ENCODE results near the gene ATF6B.
"Not testable (repeated sequence)": the region's sequence is repeated elsewhere in the genome, so short reads cannot be mapped to it uniquely, and the experiment has no call there.

Gene ATF6B

DNA sequence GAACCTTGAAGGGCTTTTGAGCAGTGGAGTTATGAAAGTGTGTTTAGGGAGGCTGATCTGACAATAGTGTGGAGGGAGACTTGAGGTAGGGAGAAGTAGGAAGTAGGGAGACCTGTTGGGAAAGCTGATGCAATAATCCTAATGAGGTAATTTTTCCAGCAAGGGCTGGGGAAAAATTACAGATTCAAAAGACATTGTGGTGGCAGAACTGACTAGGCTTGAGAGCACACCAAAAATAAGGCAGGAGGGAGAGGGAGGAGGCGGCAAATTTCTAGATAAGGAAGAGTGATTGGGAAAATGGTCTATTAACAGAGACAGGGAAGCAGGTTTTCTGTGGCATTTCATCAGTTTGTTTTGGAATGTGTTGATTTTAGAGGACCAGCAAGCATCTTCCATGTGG is 18.2 kb upstream of the ATF6B start:
- no peaks in the 10 kb centered on the region for H3K9me3 ChIP-seq
- no peak overlapping the region for H3K4me3 ChIP-seq (ENCODE audit: low read depth in 1 of 2, low read length in 1 of 2)
- H3K27me3 ChIP-seq = peaks cover 55% of the 10 kb centered on the region
- no peak overlapping the region for H3K27ac ChIP-seq
- peaks cover 10% of the 10 kb centered on the region in 2 experiments for H3K4me1 ChIP-seq (ENCODE audit: control insufficient read depth in 1 of 2, insufficient read depth in 1 of 2, low read depth in 1 of 2, low read length in 1 of 2)
- TF ChIP-seq, protein P1, sequence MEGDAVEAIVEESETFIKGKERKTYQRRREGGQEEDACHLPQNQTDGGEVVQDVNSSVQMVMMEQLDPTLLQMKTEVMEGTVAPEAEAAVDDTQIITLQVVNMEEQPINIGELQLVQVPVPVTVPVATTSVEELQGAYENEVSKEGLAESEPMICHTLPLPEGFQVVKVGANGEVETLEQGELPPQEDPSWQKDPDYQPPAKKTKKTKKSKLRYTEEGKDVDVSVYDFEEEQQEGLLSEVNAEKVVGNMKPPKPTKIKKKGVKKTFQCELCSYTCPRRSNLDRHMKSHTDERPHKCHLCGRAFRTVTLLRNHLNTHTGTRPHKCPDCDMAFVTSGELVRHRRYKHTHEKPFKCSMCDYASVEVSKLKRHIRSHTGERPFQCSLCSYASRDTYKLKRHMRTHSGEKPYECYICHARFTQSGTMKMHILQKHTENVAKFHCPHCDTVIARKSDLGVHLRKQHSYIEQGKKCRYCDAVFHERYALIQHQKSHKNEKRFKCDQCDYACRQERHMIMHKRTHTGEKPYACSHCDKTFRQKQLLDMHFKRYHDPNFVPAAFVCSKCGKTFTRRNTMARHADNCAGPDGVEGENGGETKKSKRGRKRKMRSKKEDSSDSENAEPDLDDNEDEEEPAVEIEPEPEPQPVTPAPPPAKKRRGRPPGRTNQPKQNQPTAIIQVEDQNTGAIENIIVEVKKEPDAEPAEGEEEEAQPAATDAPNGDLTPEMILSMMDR (IDR thresholded peaks at IDR 0.05) = no peak
- no peaks in the 10 kb centered on the region for H3K36me3 ChIP-seq

DNA sequence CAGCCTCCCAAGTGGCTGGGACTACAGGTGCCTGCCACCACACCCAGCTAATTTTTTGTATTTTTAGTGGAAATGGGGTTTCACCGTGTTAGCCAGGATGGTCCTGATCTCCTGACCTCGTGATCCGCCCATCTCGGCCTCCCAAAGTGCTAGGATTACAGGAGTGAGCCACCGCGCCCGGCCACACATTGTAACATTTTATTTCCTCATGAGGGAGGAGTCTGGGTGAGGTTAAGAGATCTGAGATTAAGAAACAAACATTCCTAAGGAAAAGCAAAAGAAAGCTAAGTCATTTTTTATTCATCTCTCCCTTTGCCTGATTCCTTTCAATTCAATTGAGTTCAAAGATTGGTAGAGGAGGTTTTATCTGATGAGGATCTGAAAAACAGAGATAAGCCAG is 16.2 kb upstream of the ATF6B start:
- H3K27me3 ChIP-seq = peaks cover 35% of the 10 kb centered on the region
- H3K36me3 ChIP-seq; H3K9me3 ChIP-seq; H3K4me1 ChIP-seq (ENCODE audit: control insufficient read depth in 1 of 2, insufficient read depth in 1 of 2, low read depth in 1 of 2, low read length in 1 of 2); H3K4me3 ChIP-seq (ENCODE audit: low read depth in 1 of 2, low read length in 1 of 2); H3K27ac ChIP-seq: not testable (repeated sequence)

DNA sequence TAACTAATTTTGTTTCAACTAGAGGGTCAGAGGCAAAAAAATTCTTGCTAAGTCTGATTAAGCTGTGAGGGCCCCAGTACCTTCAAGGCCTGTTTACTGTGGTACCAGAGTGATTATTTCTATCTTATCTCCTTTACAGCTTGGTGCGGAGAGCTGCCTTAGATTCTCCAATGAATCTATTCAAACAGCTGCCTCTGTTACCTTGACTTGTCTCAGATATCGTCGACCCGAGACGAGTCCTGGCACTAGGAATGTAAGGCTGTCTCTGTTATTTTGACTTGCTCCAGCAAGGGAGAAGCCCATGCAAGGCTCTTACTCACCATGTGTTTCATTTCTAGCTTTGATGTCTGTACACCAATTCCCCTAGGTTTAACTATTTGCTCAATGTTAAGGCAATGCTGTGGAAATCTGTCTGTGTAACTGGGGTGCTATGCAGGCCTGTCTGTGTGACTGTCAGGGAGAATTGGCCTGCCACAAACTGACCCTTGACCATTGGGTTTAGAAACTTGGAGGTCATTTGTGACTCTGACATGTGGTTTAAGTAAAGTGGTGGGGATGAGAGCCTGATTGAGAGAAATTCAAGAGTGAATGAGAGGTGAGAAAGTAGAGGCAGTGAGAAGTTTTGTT is 12.5 kb upstream of the ATF6B start:
- H3K27ac ChIP-seq = no peak overlapping the region
- H3K36me3 ChIP-seq = no peaks in the 10 kb centered on the region
- no peaks in the 10 kb centered on the region for H3K4me1 ChIP-seq (ENCODE audit: control insufficient read depth in 1 of 2, insufficient read depth in 1 of 2, low read depth in 1 of 2, low read length in 1 of 2)
- TF ChIP-seq, protein P1 (IDR thresholded peaks at IDR 0.05) = no peak
- no peak overlapping the region for H3K4me3 ChIP-seq (ENCODE audit: low read depth in 1 of 2, low read length in 1 of 2)
- H3K27me3 ChIP-seq = peaks cover 10% of the 10 kb centered on the region
- H3K9me3 ChIP-seq = no peaks in the 10 kb centered on the region

DNA sequence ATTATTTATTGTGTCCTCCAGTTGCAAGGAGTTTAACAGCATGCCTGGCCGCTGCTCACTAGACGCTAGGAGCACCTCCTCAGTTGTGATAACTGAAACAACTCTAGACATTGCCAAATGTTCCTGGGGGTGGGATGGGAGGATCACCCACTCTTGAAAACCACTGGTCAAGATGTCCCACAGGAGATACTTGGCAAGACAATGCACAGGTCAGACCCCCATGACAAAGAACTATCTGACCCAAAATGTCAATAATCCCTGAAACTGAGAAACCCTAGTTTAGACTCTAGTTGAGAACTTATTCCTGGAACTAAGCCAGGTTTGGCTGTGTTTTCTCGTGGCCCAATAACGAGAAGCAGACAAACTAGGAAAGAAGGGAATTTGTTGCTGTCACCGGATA is 11.5 kb upstream of the ATF6B start:
- H3K4me1 ChIP-seq (ENCODE audit: control insufficient read depth in 1 of 2, insufficient read depth in 1 of 2, low read depth in 1 of 2, low read length in 1 of 2) = no peaks in the 10 kb centered on the region
- peaks cover 19% of the 10 kb centered on the region for H3K27me3 ChIP-seq
- H3K9me3 ChIP-seq = no peaks in the 10 kb centered on the region

DNA sequence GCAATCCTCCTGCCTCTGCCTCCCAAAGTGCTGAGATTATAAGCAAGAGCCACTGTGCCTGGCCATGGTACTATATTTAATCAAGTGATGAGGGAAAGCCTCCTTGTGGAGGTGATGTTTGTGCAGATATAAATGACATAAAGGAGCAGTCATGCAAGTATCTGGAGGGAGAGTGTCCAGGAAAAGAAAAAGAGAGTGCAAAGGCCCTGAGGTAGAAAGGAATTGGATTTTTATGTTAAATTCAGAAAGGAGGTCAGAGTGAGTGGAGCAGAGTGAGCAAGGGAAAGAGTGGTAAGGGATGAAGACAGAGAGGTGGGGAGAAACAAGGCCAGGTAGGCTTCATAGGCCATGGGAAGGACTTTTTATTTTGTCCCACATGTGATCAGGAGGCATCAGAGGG is 9.4 kb upstream of the ATF6B start:
- no peak overlapping the region for H3K4me3 ChIP-seq (ENCODE audit: low read depth in 1 of 2, low read length in 1 of 2)
- H3K27ac ChIP-seq = no peak overlapping the region
- TF ChIP-seq, protein P1 (IDR thresholded peaks at IDR 0.05) = no peak
- H3K36me3 ChIP-seq = no peaks in the 10 kb centered on the region
- H3K27me3 ChIP-seq = peaks cover 40% of the 10 kb centered on the region
- no peaks in the 10 kb centered on the region for H3K9me3 ChIP-seq
- no peaks in the 10 kb centered on the region for H3K4me1 ChIP-seq (ENCODE audit: control insufficient read depth in 1 of 2, insufficient read depth in 1 of 2, low read depth in 1 of 2, low read length in 1 of 2)

More for the DNA sequence above, 11.5 kb upstream of the ATF6B start:
- TF ChIP-seq, protein P1 (IDR thresholded peaks at IDR 0.05) = no peak
- no peaks in the 10 kb centered on the region for H3K36me3 ChIP-seq
- no peak overlapping the region for H3K27ac ChIP-seq
- H3K4me3 ChIP-seq (ENCODE audit: low read depth in 1 of 2, low read length in 1 of 2) = no peak overlapping the region

DNA sequence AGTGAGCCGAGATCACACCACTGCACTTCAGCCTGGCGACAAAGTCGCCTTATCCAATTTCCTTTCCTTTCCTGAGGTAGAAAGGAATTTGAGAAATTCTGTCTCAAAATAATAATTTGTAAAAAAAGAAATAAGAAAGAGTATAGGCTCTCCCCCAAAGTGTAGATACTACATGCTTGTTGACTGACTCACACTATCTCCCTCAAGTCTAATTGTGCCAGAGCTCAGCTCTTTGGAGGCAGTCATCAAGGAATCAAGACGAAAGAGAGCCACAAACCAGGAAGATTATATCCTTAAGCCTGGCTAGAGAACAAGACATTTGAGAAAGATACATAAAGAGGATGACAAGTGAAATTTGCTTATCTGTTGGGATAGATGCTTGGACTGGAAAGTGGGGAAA is 5.7 kb upstream of the ATF6B start:
- Histone ChIP-seq H3K4me1 (ENCODE audit: control insufficient read depth in 1 of 2, insufficient read depth in 1 of 2, low read depth in 1 of 2, low read length in 1 of 2) (peaks cover 11 to 19% of the 10 kb centered on the region in 2 experiments), H3K27ac (no peak overlapping the region), H3K36me3 (no peaks in the 10 kb centered on the region), H3K4me3 (ENCODE audit: low read depth in 1 of 2, low read length in 1 of 2) (no peak overlapping the region), H3K9me3 (no peaks in the 10 kb centered on the region), H3K27me3 (peaks cover 48% of the 10 kb centered on the region)
- TF ChIP-seq, protein P1 (IDR thresholded peaks at IDR 0.05) = no peak
